Lower leg skin (tissue), 3 donors: ENCODE results near the gene TM2D1.

Experiments
- CTCF ChIP-seq, 3 donors: fragments of 450-650 bp; IDR thresholded peaks; one replicate each; pipeline ENCODE4 v1.5.1; 2016; ENCODE audit warnings: antibody characterized with exemption in 3 of 3, mild to moderate bottlenecking in 3 of 3, moderate library complexity in 2 of 3
- POLR2A ChIP-seq, 2 donors: fragments of 450-650 bp; IDR thresholded peaks; one replicate each; pipeline ENCODE4 v1.6.1; 2016 to 2017; ENCODE audit warnings: antibody characterized with exemption in 2 of 2, mild to moderate bottlenecking in 1 of 2, moderate library complexity in 1 of 2

DNA sequence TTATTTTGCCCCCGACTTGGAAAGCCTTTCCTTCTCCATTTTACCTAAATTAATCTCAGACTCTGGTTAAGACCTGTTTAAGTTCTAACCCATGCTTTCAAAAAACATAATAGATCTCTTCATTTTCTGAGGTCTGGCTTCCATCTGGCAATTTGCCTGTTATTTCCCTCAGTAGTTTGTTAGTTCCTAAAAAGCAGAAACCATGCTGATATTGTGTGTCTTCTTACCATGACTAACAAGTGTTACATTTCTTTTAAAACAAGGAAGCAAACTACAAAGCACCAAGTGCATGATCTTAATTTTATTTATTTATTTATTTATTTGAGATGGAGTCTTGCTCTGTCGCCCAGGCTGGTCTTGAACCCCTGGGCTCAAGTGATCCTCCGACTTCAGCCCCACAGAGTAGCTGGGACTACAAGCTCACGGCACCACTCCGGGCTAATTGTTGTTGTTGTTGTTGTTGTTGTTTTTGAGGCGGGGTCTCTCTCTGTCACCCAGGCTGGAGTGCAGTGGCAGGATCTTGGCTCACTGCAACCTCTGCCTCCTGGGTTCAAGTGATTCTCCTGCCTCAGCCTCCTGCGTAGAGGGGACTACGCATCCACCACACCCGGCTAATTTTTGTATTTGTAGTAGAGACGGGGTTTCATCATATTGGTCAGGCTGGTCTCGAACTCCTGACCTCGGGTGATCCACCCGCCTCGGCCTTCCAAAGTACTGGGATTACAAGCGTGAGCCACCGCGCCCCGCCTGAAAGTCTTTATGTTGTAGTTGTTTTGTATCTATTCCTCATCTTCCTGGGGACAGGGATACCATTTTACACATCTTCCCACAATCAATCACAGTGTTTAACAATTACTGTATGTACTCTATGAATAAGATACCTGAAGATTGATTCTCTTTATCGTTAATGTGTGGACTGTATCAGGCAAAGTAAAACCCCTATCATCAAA lies 16.1 kb upstream of the TM2D1 start:
- no peak for TF ChIP-seq CTCF (IDR thresholded peaks at IDR 0.05)
- no peak for TF ChIP-seq POLR2A (IDR thresholded peaks at IDR 0.05)
